ENCODE measurements around the gene PAEP.
"Not testable (repeated sequence)": the region's sequence is repeated elsewhere in the genome, so short reads cannot be mapped to it uniquely, and the experiment has no call there.

The PAEP gene

DNA sequence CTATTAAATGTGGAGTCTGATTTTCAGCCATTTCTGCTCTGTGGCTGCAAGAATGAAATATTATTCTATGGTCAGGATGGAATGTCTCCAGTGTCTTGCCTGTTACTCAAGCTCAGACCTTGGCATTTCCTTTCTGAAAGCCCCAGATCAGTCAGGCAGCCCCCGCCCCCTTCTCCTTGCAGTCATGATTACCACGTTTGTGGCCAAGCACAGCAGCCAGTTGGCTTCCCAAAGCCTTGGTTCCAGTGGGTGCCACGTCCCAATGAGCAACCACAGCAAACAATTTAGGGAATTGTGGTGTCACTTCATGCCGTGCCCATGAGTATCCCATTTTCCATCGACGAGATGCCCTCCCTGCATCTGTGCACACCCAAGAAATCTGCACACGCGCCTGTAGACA, 25.3 kb upstream of the PAEP start:
- peak in 1 of 2 donors; percentile 13 for DNase-seq
- TF ChIP-seq, protein P1, sequence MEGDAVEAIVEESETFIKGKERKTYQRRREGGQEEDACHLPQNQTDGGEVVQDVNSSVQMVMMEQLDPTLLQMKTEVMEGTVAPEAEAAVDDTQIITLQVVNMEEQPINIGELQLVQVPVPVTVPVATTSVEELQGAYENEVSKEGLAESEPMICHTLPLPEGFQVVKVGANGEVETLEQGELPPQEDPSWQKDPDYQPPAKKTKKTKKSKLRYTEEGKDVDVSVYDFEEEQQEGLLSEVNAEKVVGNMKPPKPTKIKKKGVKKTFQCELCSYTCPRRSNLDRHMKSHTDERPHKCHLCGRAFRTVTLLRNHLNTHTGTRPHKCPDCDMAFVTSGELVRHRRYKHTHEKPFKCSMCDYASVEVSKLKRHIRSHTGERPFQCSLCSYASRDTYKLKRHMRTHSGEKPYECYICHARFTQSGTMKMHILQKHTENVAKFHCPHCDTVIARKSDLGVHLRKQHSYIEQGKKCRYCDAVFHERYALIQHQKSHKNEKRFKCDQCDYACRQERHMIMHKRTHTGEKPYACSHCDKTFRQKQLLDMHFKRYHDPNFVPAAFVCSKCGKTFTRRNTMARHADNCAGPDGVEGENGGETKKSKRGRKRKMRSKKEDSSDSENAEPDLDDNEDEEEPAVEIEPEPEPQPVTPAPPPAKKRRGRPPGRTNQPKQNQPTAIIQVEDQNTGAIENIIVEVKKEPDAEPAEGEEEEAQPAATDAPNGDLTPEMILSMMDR (IDR thresholded peaks at IDR 0.05): no peak
- H3K27ac ChIP-seq: no peak overlapping the region
- no peaks in the 10 kb centered on the region for H3K36me3 ChIP-seq
- no peaks in the 10 kb centered on the region for H3K9me3 ChIP-seq
- H3K4me3 ChIP-seq: no peak overlapping the region
- no peaks in the 10 kb centered on the region for H3K4me1 ChIP-seq
- intact Hi-C loops (cut with DNase I; ENCODE audit: low total_unique reads): no loop called here
- H3K27me3 ChIP-seq: peaks cover 0 to 34% of the 10 kb centered on the region in 2 donors

DNA sequence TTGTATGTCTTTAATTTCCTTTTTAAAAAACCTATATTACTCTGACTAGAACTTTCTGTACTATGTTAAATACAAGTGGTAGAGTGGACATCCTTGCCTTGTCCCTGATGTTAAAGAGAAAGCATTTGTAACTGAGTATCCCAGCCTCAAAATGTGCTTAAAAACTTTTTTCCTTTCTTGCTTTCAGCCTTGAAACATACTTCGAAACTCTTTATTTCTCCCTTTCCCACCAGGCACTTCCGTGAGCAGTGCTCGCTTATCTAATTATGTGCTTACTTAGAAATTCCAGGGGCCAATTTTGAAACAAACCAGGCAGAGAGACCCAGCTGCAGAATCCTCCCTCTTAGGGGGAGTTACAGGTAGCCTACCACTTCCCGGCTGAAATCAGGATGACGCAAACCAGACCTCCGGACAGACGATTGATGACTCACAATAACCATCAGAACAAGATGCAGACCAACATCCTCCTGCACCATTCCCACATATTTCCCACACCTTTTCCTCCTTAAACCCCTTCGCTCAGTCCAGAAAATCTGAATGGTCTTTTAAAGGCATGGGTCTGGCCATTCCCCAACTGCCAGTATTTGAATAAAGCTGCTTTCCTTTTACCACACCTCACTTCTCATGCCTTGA, 18.2 kb upstream of the PAEP start:
- not testable (repeated sequence) for DNase-seq, H3K4me3 ChIP-seq, H3K4me1 ChIP-seq, H3K36me3 ChIP-seq, H3K27ac ChIP-seq, H3K9me3 ChIP-seq
- peaks cover 0 to 31% of the 10 kb centered on the region in 2 donors for H3K27me3 ChIP-seq
- intact Hi-C loops (cut with DNase I; ENCODE audit: low total_unique reads): loop anchor here (5.0 kb wide), 1 partner anchor 491 kb away; no protein-coding TSS in a partner anchor

DNA sequence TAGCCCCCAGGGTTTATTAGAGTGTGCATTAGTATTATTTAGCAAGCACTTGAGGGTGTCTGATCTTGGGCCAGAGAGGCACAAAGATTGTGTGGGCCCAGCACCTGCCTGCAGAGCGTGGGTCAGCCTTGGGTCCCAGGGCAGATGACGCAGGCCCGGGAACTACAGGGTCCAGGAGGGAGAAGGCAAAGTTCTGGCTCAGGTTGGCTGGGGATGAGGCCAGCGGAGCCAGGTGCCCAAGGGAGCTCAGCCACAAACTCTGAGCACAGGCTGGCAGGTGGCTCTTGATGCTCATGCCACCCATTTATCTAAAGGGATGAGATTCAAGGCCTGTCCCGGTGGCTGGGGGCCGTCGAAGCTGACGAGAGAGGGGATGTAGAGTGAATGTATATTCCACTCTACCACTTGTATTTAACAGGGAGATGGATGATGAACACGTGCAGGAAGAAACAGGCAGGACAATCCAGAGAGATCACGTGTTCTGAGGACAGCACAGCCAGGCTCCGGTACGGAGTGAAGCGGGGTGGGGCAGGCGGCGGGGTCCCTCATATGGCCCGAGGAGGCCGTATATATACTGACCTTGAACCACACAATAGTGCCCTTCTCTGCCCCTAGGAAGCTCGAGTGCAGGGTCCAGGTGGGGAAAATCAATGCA, 16.4 kb upstream of the PAEP start:
- DNase-seq: peak in 1 of 2 donors; percentile 44
- intact Hi-C loops (cut with DNase I; ENCODE audit: low total_unique reads): loop anchor here (5.0 kb wide), 1 partner anchor 493 kb away; no protein-coding TSS in a partner anchor
- H3K36me3 ChIP-seq: no peaks in the 10 kb centered on the region
- no peaks in the 10 kb centered on the region for H3K9me3 ChIP-seq
- TF ChIP-seq, protein P1 (IDR thresholded peaks at IDR 0.05): no peak
- H3K27ac ChIP-seq: no peak overlapping the region
- H3K27me3 ChIP-seq: peaks cover 0 to 32% of the 10 kb centered on the region in 2 donors
- H3K4me1 ChIP-seq: no peaks in the 10 kb centered on the region
- H3K4me3 ChIP-seq: no peak overlapping the region

DNA sequence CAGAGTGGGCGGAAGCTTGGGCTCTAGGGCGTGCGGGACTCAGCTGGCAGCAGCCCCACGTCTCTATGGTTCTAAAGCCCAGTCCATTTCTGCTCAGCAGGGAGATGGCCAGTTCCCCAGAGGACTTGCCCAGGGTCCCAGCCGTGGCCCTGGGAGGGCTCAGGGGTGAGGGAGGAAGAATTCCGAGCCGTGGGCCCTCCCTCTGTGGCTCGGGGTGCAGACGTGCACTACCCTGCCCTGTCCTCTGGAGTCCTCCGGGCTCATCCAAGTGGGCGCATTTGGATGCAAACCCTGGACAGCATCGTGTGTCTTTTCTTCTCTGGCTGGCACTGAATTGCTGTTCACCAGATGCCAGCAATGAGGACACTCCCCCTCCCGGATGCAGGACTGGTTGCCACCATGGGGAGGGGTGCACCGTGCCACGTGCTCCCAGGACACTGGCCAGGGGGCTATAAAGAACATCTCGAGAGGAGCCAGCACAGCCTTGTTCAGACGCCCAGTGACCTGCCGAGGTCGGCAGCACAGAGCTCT, 15.8 kb upstream of the PAEP start, which contains the start of gene OBP2A:
Gene OBP2A, plus strand, starts transcription at position 481 of the 531 bp plus-strand sequence. CDS start 55 bp downstream, outside the sequence.
- intact Hi-C loops (cut with DNase I; ENCODE audit: low total_unique reads): not testable (repeated sequence)
- peak in 1 of 2 donors; percentile 9 for DNase-seq

DNA sequence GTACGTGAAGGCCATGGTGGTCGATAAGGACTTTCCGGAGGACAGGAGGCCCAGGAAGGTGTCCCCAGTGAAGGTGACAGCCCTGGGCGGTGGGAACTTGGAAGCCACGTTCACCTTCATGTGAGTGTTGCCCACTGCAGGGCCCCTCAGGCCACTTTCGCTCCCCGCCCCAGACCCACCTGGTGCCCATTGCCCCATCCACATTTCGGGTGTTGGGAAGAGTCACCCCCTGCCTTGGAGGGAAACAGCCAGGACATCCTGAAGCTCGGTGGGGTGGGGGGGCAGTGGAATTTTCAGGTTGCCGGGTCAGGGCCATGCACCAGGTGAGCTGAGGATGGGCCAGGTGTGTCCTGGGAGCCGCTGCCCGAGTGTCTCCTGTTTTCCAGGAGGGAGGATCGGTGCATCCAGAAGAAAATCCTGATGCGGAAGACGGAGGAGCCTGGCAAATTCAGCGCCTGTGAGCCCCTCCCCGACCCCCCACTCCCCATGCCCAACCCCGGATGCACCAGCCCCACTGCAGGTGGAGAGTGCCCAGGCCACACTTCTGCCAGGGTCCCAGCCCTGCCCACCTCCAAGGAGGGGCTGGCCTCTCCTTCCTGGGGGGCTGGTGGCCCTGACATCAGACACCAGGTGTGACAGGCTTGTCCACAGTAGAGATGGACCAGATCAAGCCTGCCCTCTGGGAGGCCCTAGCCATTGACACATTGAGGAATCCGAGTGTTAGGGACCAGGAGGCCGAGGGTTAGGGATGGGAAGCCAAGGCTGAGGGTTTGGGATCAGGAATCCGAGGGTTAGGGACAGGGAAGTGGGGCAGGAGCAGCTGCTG, 14.6 kb upstream of the PAEP start:
- peak in 1 of 2 donors; percentile 37 for DNase-seq
- intact Hi-C loops (cut with DNase I; ENCODE audit: low total_unique reads); H3K9me3 ChIP-seq; H3K4me3 ChIP-seq; H3K27ac ChIP-seq; H3K4me1 ChIP-seq; H3K36me3 ChIP-seq: not testable (repeated sequence)
- peaks cover 0 to 33% of the 10 kb centered on the region in 2 donors for H3K27me3 ChIP-seq

More for the DNA sequence above, 15.8 kb upstream of the PAEP start, which contains the start of gene OBP2A:
- not testable (repeated sequence) for H3K9me3 ChIP-seq, H3K4me3 ChIP-seq, H3K36me3 ChIP-seq, H3K4me1 ChIP-seq, H3K27ac ChIP-seq
- peaks cover 0 to 32% of the 10 kb centered on the region in 2 donors for H3K27me3 ChIP-seq

DNA sequence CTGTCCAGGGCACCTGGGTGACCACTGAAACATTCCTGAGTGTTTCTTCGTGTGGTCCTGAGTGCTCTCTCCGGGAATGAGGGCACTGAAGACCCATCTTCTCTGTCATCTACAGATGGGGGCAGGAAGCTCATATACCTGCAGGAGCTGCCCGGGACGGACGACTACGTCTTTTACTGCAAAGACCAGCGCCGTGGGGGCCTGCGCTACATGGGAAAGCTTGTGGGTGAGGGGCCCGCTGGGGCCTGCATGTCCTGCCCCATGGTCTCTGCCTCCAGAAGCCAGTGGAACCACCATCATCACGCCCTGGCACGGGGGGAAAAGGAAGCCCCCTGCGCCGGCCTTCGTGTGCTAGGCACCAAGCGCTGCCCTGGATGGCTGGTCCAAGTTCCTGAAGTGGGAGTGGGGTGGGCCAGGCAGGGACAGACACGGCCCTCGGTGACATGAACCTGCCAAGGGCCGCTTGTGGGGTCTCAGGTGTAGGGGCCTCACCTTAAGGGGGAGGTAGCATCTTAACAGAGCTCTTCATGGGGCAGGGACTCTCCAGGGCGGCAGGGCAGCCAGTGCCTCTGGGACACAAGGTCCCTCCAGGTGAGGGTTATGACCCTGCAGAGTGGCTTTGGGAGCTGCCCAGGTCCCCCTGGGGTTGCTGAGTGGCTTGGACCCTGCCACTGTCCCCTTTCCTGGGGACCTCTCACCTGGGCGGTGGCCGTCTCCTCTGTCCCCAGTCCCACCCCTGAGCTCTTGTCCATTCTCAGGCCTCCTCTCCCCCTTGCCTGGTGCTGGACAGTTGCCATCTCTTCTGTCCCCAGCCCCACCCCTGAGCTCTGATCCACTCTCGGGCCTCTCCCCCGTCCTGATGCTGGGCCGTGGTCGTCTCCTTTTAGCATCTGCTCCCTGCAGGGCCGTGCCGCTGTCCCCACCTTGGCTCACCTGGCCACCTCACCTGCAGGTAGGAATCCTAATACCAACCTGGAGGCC, 13.5 kb upstream of the PAEP start:
- Histone ChIP-seq H3K4me1 (no peaks in the 10 kb centered on the region), H3K27ac (no peak overlapping the region), H3K36me3 (no peaks in the 10 kb centered on the region), H3K4me3 (no peak overlapping the region), H3K27me3 (peaks cover 0 to 38% of the 10 kb centered on the region in 2 donors), H3K9me3 (no peaks in the 10 kb centered on the region)
- intact Hi-C loops (cut with DNase I; ENCODE audit: low total_unique reads): no loop called here
- TF ChIP-seq, protein P1 (IDR thresholded peaks at IDR 0.05): no peak
- DNase-seq: peak in 1 of 2 donors; percentile 54

DNA sequence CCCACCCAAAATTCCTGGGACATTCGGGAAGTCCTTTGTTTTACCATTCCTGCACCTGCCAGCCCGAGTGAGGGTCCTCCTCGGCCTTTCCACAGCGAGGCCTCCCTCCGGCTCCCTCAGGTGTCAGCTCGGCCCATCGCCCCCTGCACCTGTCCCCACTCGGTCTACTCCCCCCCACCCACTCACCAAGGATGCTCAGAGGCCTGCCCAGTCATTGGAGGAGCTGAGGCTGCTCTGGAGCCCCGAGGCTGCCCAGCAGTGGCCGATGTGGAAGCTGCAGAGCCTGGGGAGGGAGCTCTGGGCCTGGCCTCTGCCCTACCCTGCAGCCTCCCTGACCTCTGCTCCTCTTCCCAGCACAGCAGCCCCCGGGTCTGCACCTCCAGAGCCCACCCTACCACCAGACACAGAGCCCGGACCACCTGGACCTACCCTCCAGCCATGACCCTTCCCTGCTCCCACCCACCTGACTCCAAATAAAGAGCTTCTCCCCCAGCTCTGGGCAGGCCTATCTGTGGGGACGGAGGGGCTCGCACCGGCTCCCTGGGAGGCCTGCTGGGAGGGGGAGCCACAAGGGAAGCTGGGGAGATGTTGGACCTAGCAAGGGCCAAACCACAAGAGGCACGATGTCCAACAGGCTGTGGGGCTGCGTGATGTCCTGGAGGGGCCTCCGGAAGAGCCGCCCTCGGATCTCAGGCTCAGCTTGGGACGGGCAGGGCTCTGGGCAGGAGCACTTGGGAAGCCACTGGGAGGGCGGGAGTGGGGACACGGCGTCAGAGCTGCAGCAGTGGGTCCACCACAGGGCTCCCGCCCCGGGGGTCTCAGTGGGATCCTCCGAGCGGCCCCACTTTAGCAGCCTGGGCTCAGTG, 11.8 kb upstream of the PAEP start:
- peak in 1 of 2 donors; percentile 38 for DNase-seq
- intact Hi-C loops (cut with DNase I; ENCODE audit: low total_unique reads): not testable (repeated sequence)

More for the DNA sequence above, 11.8 kb upstream of the PAEP start:
- not testable (repeated sequence) for H3K4me1 ChIP-seq, H3K9me3 ChIP-seq, H3K36me3 ChIP-seq, H3K4me3 ChIP-seq, H3K27ac ChIP-seq
- H3K27me3 ChIP-seq: peaks cover 0 to 33% of the 10 kb centered on the region in 2 donors

Measured in tibial artery (tissue), 4 donors.